MM.1S (cell line): ENCODE data around the gene ERCC4.

Source experiments
- CTCF ChIP-seq: fragments of 300-600 bp; sonication (generic); IDR thresholded peaks from 2 replicates; pipeline ENCODE4 v1.5.1; 2016; ENCODE audit warnings: antibody characterized with exemption, low read length, mixed read lengths
- EZH2 ChIP-seq: fragments of 300-600 bp; sonication (generic); optimal IDR thresholded peaks from 2 replicates; pipeline ENCODE3; 2017; ENCODE audit warnings: low read depth, mild to moderate bottlenecking, antibody characterized with exemption, low read length, mixed read lengths

DNA sequence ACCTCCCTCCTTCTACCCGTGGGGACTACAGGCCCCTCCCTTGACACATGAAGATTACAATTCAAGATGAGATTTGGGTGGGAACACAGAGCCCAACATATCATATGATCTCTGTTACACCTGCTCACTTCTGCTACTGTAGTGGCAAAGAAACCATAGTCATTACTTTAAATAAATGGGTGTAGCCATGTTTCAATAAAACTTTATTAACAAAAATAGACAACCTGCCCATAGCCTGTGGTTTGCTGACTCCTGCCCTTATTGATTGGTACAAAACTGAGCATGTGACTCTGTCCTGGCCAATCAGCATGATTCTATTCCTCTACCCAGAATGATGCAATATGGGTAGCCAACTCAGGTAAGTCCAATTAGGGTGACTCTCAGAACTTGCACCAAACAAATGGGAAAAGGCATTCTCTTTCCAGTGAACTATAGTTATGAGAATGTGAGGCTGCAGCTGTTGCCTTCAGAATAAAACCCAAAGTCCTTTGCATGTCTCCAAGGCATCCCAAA is 15.7 kb upstream of the ERCC4 start:
- no peak for TF ChIP-seq CTCF
- TF ChIP-seq EZH2: no peak
